DMS53 (cell line): ENCODE data around the gene ITGB2.

Source experiments
- DNase-seq: peaks from one replicate; lab custom pipeline; 2025; lab: John Stamatoyannopoulos, UW

The ITGB2 gene

DNA sequence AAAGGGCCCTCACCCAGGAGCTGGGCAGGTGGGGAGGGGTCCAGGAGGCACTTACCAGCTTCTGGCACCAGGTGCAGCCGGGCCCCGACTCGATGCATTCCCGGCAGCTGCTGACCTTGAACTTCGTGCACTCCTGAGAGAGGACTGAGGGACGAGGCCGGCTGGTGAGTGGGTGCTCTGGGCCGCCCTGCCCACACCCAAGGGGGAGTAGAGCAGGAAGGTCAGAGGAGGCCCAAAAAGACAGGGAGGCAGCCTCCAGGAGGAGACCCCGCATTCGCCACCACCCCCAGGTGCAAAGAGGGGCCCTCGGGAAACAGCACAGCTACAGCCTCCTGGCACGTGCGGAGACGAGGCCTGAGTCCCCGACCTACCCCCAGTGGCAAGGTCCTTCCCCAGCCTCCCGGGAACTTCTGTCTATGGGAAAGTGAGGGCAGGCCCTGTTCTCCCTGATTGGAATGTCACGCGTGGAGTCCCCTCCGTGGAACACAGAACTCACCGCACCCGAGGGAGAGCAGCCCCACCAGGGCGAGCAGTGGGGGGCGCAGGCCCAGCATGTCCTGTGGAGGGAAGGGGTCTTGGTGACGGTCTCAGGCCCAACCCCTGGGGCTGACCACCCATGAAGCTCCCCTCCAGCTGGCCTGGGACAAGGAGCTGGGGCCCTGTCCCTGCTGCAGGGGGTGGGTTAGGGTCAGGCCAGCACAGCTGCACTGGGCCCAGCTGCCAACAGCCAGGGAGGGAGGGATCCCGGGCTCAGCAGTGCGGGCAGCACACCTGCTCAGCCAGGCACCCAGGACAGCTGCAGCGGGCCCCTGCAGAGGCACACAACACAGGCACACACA lies 10.3 kb downstream of the ITGB2 start:
- DNase-seq: no peak

DNA sequence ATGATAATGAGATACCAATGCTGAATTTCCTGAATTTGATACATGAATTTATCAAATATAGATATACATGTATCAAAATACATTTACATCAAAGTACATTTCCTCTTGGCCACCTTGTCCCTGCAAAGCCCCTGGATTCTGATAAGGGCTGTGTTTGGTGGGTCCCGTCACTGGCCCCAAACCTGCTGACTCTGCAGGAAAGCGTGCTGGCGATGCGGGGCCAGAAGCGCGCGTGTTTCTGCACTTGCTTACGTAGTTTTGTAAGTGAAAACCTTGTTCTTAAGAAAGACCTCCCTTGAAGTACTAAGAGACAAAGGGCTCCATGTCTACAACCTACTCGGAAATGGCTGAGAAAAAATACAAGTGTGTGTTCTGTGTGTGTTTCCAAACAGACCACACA lies 11.0 kb downstream of the ITGB2 start:
- no peak for DNase-seq

- DNase-seq: no peak
Observed at GRCh38 chr21:44908908-44909307, 11.8 kb downstream of the ITGB2 start.

DNA sequence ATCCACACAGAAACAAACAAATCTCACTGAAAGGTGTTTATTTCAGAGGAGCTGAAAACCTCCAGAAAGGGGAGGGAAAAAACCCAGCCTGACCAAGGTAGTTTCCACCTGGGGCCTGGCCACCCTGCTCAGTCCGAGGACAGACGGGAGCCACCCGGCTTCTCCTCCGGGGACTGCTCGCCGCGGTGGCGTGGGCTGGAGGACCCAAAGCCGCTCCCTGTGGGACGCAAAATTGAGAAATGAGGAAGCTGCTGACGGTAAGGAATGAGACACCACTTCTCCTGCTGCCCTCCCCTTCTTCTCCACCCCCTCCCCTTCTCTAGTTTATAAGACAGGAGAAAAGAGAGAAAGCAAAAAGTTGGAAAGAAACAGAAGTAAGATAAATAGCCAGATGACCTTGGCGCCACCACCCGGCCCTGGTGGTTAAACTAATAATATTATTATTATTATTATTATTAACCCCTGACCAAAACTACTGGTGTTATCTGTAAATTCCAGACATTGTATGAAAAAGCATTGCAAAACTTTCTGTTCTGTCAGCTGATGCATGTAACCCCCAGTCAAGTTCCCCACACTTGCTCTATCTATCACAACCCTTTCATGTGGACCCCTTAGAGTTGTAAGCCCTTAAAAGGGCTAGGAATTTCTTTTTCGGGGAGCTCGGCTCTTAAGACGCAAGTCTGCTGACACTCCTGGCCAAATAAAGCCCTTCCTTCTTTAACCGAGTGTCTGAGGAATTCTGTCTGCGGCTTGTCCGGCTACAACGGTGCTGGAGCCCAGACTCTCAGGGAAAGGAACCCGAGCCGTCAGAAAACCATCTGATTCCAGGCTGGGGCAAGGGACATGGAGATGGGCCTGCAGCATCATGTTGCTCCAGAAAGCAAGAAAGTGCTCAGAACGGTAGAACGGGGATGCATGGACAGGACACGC lies 12.5 kb downstream of the ITGB2 start:
- no peak for DNase-seq

DNA sequence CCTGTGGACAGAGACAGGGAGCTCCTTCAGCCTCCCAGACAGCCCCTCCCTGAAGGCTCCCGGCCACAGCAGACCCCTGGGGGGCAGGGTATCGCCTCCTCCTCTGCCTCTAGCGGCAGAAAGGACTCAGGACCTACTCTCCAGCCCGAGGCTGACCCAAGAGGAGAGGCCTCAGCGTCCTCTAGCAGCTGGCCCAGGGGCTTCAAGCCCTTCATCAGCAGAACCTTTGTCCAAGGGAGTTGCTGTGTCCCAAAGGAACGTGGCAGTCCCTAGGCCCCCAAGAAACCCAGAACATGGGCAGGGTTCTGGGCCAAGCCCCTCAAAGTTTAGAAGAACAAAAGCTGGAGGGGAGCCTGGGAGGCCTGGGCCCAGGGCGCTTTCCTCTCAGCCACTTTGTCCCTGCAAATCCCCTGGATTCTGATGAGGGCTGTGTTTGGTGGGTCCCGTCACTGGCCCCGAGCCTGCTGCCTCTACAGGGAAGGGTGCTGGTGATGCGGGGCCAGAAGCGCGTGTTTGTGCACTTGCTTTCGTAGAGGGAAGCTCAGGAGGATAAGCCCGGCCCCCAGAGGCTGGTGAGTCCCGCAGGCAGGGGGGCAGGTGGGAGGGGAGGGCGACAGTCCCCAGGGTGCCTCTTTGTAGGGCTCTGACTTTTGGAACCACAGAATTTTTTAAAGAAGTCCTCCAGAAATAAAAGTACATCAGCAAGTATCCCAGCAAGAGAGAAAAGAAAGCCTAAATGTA lies 13.3 kb downstream of the ITGB2 start:
- DNase-seq: no peak

GRCh38 chr21:44905728-44906090 lies 15.0 kb downstream of the ITGB2 start:
- DNase-seq: no peak

DNA sequence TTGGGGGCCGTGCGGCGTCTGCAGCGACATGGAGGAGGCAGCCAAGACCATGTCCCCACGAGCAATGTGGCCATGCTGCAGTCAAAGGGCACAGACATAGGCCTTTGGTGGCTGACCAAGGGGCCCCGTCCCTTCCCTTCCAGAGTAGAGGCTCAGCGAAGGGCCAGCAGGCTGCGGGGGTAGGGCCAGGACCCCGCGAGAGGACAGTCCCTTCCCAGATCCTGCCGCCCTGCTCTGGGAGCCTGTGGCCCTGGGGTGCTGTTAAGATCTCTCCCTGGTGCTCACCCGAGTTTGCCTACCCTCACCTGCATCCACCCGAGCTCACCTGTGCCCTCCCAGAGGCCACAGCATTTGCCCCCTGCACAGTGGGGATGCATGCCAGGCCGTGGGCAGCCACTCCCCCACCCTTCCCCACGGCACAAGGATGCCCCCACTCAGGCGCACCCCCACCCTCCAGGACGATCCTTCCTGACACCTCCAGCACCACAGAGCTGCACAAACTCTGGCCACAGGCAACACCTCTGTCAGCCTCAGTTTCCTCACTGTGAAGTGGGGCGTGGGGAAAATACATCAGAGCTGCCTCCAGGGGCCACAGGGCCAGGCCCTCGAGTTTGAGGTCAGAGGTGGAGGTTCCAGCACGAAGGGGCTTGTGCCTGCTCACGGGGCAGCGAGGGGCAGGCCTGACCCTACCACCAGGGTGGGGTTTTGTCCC lies 15.5 kb downstream of the ITGB2 start:
- DNase-seq: no peak

DNA sequence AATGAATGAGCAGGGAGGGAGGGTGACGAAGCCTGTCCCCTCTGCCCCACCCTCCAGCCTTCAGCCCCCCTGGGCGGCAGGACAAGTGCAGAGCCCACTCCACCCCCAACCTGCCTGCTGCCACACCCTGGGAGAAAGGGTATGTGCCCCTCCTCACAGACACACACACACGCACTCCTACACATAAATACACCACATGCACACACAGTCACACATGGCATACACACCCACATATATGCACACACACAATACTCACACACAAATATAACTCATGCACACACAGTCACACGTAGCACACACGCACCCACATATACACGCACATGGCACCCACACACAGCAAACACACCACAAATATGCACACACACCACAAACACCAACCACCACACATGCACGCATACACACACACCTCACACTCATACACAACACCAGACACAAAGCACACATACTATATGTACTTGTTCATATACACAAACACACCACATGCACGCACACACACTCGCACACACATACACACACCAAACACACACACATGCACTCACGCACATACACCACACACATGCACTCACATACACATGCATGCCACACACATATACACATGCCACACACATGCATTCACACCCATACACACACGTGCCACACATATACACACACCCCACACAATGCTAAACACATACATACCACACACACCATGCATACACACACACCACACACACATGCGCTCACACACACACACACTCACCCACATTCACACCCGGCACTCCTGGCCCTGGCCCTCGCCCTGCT lies 16.4 kb downstream of the ITGB2 start:
- no peak for DNase-seq

DNA sequence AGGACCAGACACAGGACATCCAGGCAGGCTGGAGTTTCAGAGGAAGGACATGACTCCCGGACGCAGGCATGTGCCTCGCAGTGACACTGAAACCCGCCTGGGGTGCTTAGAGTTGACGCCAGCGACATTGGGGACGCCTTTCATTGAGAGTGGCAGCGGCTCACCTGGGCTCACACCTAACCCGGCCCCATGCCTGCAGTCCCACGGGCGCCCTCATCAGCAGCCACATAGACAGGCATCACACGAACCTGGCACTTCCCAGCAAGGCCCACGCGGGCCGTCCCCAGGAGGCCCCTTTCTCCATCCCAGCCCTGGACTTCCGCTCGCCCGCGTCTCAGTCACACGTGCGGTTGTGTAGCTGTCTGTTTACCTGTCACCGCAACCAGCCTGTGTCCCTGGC lies 17.0 kb downstream of the ITGB2 start:
- no peak for DNase-seq

GRCh38 chr21:44903050-44903685 lies 17.5 kb downstream of the ITGB2 start:
- no peak for DNase-seq

DNA sequence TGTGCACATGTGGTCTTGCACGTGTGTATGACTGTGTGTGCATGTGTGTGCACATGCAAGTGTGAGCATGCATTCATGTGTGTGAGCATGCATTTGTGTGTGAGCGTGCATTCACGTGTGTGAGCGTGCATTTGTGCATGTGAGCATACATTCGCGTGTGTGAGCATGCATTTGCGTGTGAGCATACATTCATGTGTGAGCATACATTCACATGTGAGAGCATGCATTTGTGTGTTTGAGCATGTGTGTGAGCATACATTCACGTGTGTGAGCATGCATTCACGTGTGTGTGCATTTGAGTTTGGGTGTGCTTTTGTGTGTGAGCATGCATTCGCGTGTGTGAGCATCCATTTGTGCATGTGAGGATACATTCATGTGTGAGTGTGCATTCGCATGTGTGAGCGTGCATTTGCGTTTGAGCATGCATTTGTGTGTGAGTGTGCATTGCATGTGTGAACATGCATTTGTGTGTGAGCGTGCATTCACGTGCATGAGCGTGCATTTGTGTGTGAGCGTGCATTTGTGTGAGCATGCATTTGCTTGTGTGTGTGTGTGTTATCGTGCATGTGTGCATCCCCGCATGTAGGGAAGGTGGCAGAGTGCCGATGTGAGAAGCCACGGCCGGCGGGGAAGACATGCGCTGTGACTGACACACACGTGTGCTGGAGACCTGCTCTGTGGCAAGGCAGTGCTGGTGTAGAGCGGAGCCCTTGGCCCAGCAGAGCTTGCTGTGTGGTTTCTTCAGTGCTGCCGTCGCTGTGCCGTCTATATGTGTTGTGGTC lies 18.2 kb downstream of the ITGB2 start:
- no peak for DNase-seq

- DNase-seq: no peak
Observed at GRCh38 chr21:44901391-44902074, 19.2 kb downstream of the ITGB2 start.

DNA sequence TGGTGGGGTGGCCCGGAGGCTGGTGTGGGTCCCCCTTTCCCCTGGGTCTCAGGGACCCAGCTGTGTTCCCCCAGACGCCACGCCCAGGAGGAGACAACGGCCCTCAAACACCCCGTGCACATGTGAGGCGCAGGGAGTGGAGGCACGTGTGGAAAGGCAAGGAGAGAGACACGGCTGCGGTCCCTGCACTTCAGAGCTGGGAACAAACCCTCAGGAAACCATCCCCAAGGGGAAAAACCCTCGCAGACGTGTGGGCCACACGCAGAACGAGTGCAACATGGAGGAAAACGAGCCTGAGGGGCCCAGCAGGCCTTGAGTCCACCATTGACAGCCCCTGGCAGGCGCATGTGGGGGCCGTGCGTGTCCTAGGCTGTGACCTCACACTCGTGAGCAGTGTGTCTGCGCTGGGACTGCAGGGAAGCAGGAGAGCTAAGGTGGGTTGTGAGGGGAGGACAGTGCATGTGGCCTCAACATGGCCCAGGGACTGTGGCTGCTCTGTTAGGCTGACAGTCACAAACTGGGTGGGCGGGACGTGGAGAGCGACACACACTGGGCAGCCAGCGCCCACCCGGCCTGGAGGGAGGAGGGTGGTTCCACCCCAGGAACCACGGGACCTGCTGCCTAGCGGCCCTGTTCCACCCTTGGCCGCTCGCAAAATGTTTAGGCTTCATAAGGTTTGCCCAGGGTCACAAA lies 20.0 kb downstream of the ITGB2 start:
- DNase-seq: no peak

GRCh38 chr21:44899768-44900558 lies 20.7 kb downstream of the ITGB2 start:
- no peak for DNase-seq

DNA sequence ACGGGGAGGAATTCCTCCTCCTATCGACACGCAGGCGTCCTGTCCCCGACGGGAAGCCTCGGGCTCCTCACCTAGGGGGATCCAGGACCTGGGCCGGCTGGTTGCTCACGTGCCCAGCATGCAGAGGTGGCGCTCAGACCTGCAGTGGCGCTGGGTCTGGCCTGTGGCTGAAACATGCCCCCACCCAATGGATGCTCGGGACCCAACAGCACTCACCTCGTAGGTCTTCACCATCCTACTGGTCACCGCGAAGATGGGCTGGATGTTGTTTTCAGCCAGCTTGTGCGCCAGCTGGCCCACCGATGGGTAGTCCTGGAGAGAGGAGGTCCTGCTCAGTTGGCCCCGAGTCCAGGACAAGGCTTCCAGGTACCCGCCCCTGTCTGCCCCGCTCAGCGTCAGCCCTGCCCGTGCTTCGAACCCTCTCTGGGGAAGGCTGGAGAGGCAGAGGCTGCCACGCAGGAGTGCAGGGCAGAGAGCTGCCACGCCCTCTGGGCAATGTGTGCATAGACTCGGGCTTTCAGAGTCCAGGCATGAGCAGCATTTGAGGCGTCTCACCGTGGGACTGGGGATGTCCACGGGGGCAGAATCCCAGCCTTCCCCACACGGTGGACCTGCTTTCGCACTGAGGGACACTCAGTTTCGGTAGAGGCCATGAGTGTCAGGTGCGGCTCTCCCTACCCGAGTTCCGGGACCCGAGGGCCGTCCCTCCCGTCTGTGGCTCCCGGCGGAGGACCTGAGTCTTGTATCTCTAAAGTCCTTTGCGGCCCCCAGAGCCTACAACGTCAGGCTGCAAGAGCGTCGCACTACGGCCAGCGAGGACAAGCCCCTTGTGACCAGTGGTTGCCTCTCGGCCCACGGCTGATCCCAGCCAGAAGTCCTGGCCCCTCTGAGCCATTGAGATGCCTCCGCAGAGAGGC lies 21.6 kb downstream of the ITGB2 start:
- DNase-seq: peak; percentile 24

DNA sequence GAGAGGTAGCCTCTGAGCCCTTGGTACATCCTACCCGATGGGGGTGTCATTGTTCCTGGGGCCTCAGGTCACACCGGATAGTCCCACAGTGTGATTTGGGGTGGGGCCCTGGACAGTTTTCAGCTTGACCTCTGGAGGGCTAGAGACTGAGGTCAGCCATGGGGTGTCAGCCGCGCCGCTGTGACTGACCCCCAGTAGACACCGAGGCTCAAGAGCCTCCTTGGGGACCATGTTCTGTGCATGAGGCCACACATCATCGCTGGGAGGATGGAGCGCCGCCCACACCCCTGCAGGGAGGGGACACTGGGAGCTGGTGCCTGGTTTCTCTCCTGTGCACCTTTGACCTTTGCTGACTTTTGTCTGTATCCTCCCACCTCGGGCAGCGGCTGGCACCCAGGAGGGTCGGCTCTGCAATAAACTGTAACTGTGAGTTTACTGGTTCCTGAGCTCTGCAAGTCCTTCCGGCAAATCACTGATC lies 22.6 kb downstream of the ITGB2 start:
- DNase-seq: no peak
